PC-3 (cell line): Measurements from ENCODE around the gene BCLAF1. TPM values are rescaled to one million over a fixed set of nuclear protein-coding genes. Genes with fewer than 3 reads are reported as not detected.

Experiments
- ATAC-seq: fragments of 200-7000 bp; cut with Tn5 transposase; 2 replicates; pipeline ENCODE4 v1.9.1; 2020; ENCODE audit warnings: mild to moderate bottlenecking, moderate library complexity
- BruUV-seq: library from RNA; stranded (reverse); fragments of 400-500 nt; replicated peaks from 2 replicates; lab custom pipeline; 2021; lab: Mats Ljungman, UMichigan
- CTCF ChIA-PET: fragments of 300-600 bp; sonication (Branson Sonifier 250); formaldehyde crosslinking; loops from one replicate; lab custom pipeline; 2022; ENCODE audit warnings: antibody characterized with exemption; lab: Charles Lee
- POLR2A ChIA-PET: fragments of 300-600 bp; sonication (Branson Sonifier 250); formaldehyde crosslinking; loops from one replicate; lab custom pipeline; 2022; ENCODE audit warnings: antibody characterized with exemption; ENCODE audit not compliant: unreplicated experiment; lab: Charles Lee
- DNase-seq: peaks from one replicate; pipeline ENCODE4 v3.0.0-alpha.2; 2015
- H2AFZ ChIP-seq: fragments of 300-600 bp; sonication (generic); 2 replicates; pipeline ENCODE4 v1.6.0; 2016; ENCODE audit warnings: antibody characterized with exemption, low read length
- H3F3A ChIP-seq: fragments of 300-600 bp; sonication (generic); one replicate; pipeline ENCODE4 v1.6.0; 2017; ENCODE audit warnings: antibody characterized with exemption, low read length, control low read depth, mild to moderate bottlenecking; ENCODE audit not compliant: unreplicated experiment
- H3K27ac ChIP-seq: fragments of 300-600 bp; sonication (generic); 2 replicates; pipeline ENCODE4 v1.5.1; 2016; ENCODE audit warnings: mild to moderate bottlenecking, low read length
- H3K27me3 ChIP-seq: fragments of 300-600 bp; sonication (generic); 2 replicates; pipeline ENCODE4 v1.6.1; 2016; ENCODE audit warnings: low read length, mixed read lengths
- H3K36me3 ChIP-seq: fragments of 300-600 bp; sonication (generic); 2 replicates; pipeline ENCODE4 v1.6.1; 2016; ENCODE audit warnings: low read depth, mixed run types, low read length, mixed read lengths
- H3K4me1 ChIP-seq: fragments of 300-600 bp; sonication (generic); 2 replicates; pipeline ENCODE4 v1.5.1; 2016; ENCODE audit warnings: low read length; ENCODE audit not compliant: insufficient read depth
- H3K4me2 ChIP-seq: fragments of 300-600 bp; sonication (generic); 2 replicates; pipeline ENCODE4 v1.6.0; 2016; ENCODE audit warnings: low read length
- H3K4me3 ChIP-seq: fragments of 300-600 bp; sonication (generic); 2 replicates; pipeline ENCODE4 v1.5.1; 2016; ENCODE audit warnings: mild to moderate bottlenecking, low read length, mixed read lengths
- H3K79me2 ChIP-seq: fragments of 300-600 bp; sonication (generic); 2 replicates; pipeline ENCODE4 v1.6.1; 2017; ENCODE audit warnings: low read length, mixed read lengths
- H3K9ac ChIP-seq: fragments of 300-600 bp; sonication (generic); 2 replicates; pipeline ENCODE4 v1.6.0; 2016; ENCODE audit warnings: mild to moderate bottlenecking, low read length
- H3K9me2 ChIP-seq: fragments of 300-600 bp; sonication (generic); replicated peaks from 2 replicates; pipeline ENCODE4 v1.6.1; 2016; ENCODE audit warnings: mixed run types, low read length, mixed read lengths
- H3K9me3 ChIP-seq: fragments of 300-600 bp; sonication (generic); 2 replicates; pipeline ENCODE4 v1.6.1; 2016; ENCODE audit warnings: low read length, mixed read lengths
- H4K20me1 ChIP-seq: fragments of 300-600 bp; sonication (generic); 2 replicates; pipeline ENCODE4 v1.6.1; 2016; ENCODE audit warnings: low read length, mixed read lengths
- CTCF ChIP-seq: fragments of 300-600 bp; sonication (generic); conservative IDR thresholded peaks from 2 replicates; pipeline ENCODE4 v1.5.1; 2017; ENCODE audit warnings: antibody characterized with exemption, low read depth, mild to moderate bottlenecking, low read length
- EZH2 ChIP-seq: fragments of 300-600 bp; sonication (generic); IDR thresholded peaks from one replicate; pipeline ENCODE4 v1.6.1; 2017; ENCODE audit warnings: antibody characterized with exemption, mild to moderate bottlenecking, low read length; ENCODE audit not compliant: unreplicated experiment
- EZH2phosphoT487 ChIP-seq: fragments of 300-600 bp; sonication (generic); IDR thresholded peaks from 2 replicates; pipeline ENCODE4 v1.6.1; 2018; ENCODE audit warnings: mild to moderate bottlenecking, antibody characterized with exemption, low read length, borderline replicate concordance
- intact Hi-C: fragments of 100-400 bp; cut with micrococcal nuclease; formaldehyde crosslinking; loops from 2 replicates; pipeline ENCODE4 v1.9.0; 2023
- total RNA-seq: library from RNA; depleted of rRNA; stranded (reverse); fragments of >200 nt; gene quantifications from 2 replicates; pipeline ENCODE4 v1.2.3, GENCODE V29; 2014

The BCLAF1 gene
- total RNA-seq, 1 experiment from 2014 or later = 119 TPM

DNA sequence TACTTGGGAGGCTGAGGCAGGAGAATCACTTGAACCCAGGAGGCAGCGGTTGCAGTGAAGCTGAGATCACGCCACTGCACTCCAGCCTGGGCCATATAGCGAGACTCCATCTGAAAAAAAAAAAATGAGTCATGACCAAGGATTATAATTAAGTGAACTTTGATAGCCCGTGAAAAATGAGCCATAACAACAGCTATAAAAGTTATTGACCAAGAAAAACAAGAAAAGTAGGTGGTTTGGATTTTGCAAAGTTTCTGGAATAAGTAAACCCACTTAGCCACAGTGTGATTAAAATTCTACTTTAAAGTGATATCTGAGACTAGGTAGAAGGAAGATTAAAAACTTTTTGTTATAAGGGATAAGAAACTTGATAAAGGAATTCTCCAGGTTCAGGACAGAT is 25.9 kb upstream of the BCLAF1 start:
- H2AFZ ChIP-seq = no peak overlapping the region
- H3K9me3 ChIP-seq = no peaks in the 10 kb centered on the region
- H4K20me1 ChIP-seq = no peaks in the 10 kb centered on the region
- H3K4me2 ChIP-seq = no peak overlapping the region
- H3K79me2 ChIP-seq = no peaks in the 10 kb centered on the region
- TF ChIP-seq EZH2 (no peak), EZH2phosphoT487 (no peak), CTCF (no peak)
- DNase-seq (no peak), ATAC-seq (no peak)
- H3F3A ChIP-seq = no peaks in the 10 kb centered on the region
- H3K4me1 ChIP-seq = no peaks in the 10 kb centered on the region
- H3K27me3 ChIP-seq = no peaks in the 10 kb centered on the region
- no peak overlapping the region for H3K27ac ChIP-seq
- H3K9ac ChIP-seq = no peak overlapping the region
- no peaks in the 10 kb centered on the region for H3K9me2 ChIP-seq
- ChIA-PET CTCF (no interaction called here), POLR2A (no interaction called here)
- H3K4me3 ChIP-seq = no peak overlapping the region
- BruUV-seq = no TSS peak
- no peaks in the 10 kb centered on the region for H3K36me3 ChIP-seq
- intact Hi-C loops = loop anchor here (5.0 kb wide), 1 partner anchor 863 kb away; no protein-coding TSS in a partner anchor

DNA sequence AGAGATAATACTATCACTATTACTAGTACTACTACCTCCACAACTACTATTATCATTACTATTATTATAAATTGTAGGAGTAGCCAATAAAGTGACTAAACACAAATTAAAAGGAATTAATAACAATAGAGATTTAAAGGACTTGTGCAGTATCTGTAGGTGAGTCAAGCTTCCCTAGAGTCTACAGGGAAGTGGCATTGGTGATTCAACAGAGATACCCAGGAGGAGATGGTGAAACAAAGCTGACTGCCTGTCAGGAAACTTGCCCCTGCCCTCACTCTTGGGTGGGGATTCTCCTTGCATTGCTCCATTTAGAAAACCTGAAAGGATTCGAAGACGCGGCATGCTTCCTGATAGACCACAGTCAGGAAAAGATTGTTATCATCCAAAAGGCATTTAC is 23.3 kb upstream of the BCLAF1 start:
- Histone ChIP-seq H3F3A (no peaks in the 10 kb centered on the region), H3K4me3 (no peak overlapping the region), H3K79me2 (no peaks in the 10 kb centered on the region), H3K36me3 (no peaks in the 10 kb centered on the region), H4K20me1 (no peaks in the 10 kb centered on the region), H3K27ac (no peak overlapping the region), H3K9me2 (no peaks in the 10 kb centered on the region), H3K27me3 (no peaks in the 10 kb centered on the region), H3K9me3 (no peaks in the 10 kb centered on the region), H3K4me2 (no peak overlapping the region), H2AFZ (no peak overlapping the region), H3K4me1 (no peaks in the 10 kb centered on the region), H3K9ac (no peak overlapping the region)
- TF ChIP-seq EZH2phosphoT487 = no peak
- no peak for TF ChIP-seq EZH2
- no peak for TF ChIP-seq CTCF
- ChIA-PET POLR2A (no interaction called here), CTCF (no interaction called here)
- intact Hi-C loops = no loop called here
- no peak for DNase-seq
- no TSS peak for BruUV-seq
- no peak for ATAC-seq

DNA sequence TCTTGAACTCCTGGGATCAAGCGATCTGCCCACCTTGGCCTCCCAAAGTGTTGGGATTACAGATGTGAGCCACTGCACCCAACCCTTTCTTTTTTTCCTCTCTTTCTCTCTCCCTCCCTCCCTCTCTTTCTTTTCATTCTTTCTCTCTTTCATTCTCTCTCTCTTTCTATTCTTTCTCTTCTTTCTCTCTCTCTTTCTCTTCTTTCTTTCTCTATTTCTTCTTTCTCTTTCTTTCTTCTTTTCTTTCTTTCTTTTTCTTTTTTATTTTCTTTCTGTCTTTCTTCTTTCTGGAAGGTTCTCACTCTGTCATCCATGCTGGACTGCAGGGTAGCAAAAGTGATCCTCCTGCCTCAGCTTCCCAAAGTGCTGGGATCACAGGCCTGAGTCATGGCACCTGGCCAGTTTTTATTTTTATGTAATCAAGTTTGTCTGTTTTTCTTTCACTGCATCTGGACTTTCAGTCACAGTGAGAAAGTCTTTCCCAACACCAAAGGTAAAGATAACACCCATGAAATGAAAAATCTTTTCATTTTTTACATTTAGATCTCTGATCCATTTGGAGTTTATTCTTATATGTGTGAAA is 20.2 kb upstream of the BCLAF1 start:
- ChIA-PET POLR2A (no interaction called here), CTCF (no interaction called here)
- no peak for TF ChIP-seq EZH2
- TF ChIP-seq EZH2phosphoT487 = no peak
- Histone ChIP-seq H3K4me1 (no peaks in the 10 kb centered on the region), H4K20me1 (no peaks in the 10 kb centered on the region), H3F3A (no peaks in the 10 kb centered on the region), H3K27me3 (no peaks in the 10 kb centered on the region), H3K9me3 (no peaks in the 10 kb centered on the region), H3K79me2 (no peaks in the 10 kb centered on the region), H3K36me3 (no peaks in the 10 kb centered on the region), H3K9ac (no peak overlapping the region), H3K4me2 (no peak overlapping the region), H2AFZ (no peak overlapping the region), H3K4me3 (no peak overlapping the region), H3K27ac (no peak overlapping the region), H3K9me2 (no peaks in the 10 kb centered on the region)
- intact Hi-C loops = no loop called here
- BruUV-seq = no TSS peak
- DNase-seq = no peak
- ATAC-seq = no peak
